Erythroblast (primary cell): ENCODE data around the gene SCO2.

Source experiments
- GATA1 ChIP-seq: IDR thresholded peaks from 2 replicates; pipeline ENCODE4 v1.6.1; 2011; ENCODE audit warnings: low read depth, mild to moderate bottlenecking, control low read depth, low read length, moderate library complexity
- POLR2A ChIP-seq: IDR thresholded peaks from 2 replicates; pipeline ENCODE4 v1.6.1; 2011; ENCODE audit warnings: mild to moderate bottlenecking, low read length

- no peak for TF ChIP-seq POLR2A
- no peak for TF ChIP-seq GATA1
Observed at GRCh38 chr22:50523806-50524675, 1.4 kb downstream of the SCO2 start.
